ENCODE data around the gene HERPUD1.
"Not testable (repeated sequence)": the region's sequence is repeated elsewhere in the genome, so short reads cannot be mapped to it uniquely, and the experiment has no call there.

HERPUD1 gene

GRCh38 chr16:56931892-56932720 lies at the start of gene HERPUD1:
TSS of gene HERPUD1 (plus strand) at chr16:56932142. CDS start at chr16:56932245, 103 bp downstream.
- DNase-seq: peak; percentile 99

- no peak for DNase-seq
Observed at GRCh38 chr16:56883586-56883985, 48.4 kb upstream of the HERPUD1 start.

- DNase-seq: no peak
Observed at GRCh38 chr16:56884026-56884582, 47.8 kb upstream of the HERPUD1 start.

- DNase-seq: not testable (repeated sequence)
Observed at GRCh38 chr16:56884929-56885328, 47.0 kb upstream of the HERPUD1 start.

- no peak for DNase-seq
Observed at GRCh38 chr16:56885446-56886162, 46.3 kb upstream of the HERPUD1 start.

- no peak for DNase-seq
Observed at GRCh38 chr16:56886296-56886695, 45.6 kb upstream of the HERPUD1 start.

- DNase-seq: no peak
Observed at GRCh38 chr16:56886826-56887225, 45.1 kb upstream of the HERPUD1 start.

- DNase-seq: no peak
Observed at GRCh38 chr16:56888806-56889205, 43.1 kb upstream of the HERPUD1 start.

GRCh38 chr16:56889206-56889605 lies 42.7 kb upstream of the HERPUD1 start:
- no peak for DNase-seq

- DNase-seq: no peak
Observed at GRCh38 chr16:56891685-56892084, 40.3 kb upstream of the HERPUD1 start.

- no peak for DNase-seq
Observed at GRCh38 chr16:56892705-56893104, 39.2 kb upstream of the HERPUD1 start.

GRCh38 chr16:56894331-56894917 lies 37.5 kb upstream of the HERPUD1 start:
- DNase-seq: no peak

- DNase-seq: no peak
Observed at GRCh38 chr16:56895813-56896212, 36.1 kb upstream of the HERPUD1 start.

- no peak for DNase-seq
Observed at GRCh38 chr16:56896244-56896643, 35.7 kb upstream of the HERPUD1 start.

- DNase-seq: no peak
Observed at GRCh38 chr16:56897026-56897799, 34.7 kb upstream of the HERPUD1 start.

GRCh38 chr16:56898847-56899246 lies 33.1 kb upstream of the HERPUD1 start:
- DNase-seq: no peak

GRCh38 chr16:56903866-56904265 lies 28.1 kb upstream of the HERPUD1 start:
- no peak for DNase-seq

GRCh38 chr16:56907401-56907800 lies 24.5 kb upstream of the HERPUD1 start:
- DNase-seq: no peak

- no peak for DNase-seq
Observed at GRCh38 chr16:56909527-56909979, 22.4 kb upstream of the HERPUD1 start.

- no peak for DNase-seq
Observed at GRCh38 chr16:56910112-56910511, 21.8 kb upstream of the HERPUD1 start.

GRCh38 chr16:56910654-56911539 lies 21.0 kb upstream of the HERPUD1 start:
- peak; percentile 19 for DNase-seq

Measured in stimulated activated CD4-positive, alpha-beta T cell treated with anti-CD3 and anti-CD28 coated beads, Interleukin-4, amount 100 ng/mL, for 24 hours (primary cell).